HG02642 (cell line): Measurements from ENCODE around the gene MGST2.
"Not testable (repeated sequence)": the region's sequence is repeated elsewhere in the genome, so short reads cannot be mapped to it uniquely, and the experiment has no call there.

ENCODE experiments used
- ATAC-seq: cut with Tn5 transposase; IDR thresholded peaks from one replicate; pipeline ENCODE4 v1.9.1; 2021; ENCODE audit warnings: mild to moderate bottlenecking; ENCODE audit not compliant: unreplicated experiment, poor library complexity

MGST2 gene

DNA sequence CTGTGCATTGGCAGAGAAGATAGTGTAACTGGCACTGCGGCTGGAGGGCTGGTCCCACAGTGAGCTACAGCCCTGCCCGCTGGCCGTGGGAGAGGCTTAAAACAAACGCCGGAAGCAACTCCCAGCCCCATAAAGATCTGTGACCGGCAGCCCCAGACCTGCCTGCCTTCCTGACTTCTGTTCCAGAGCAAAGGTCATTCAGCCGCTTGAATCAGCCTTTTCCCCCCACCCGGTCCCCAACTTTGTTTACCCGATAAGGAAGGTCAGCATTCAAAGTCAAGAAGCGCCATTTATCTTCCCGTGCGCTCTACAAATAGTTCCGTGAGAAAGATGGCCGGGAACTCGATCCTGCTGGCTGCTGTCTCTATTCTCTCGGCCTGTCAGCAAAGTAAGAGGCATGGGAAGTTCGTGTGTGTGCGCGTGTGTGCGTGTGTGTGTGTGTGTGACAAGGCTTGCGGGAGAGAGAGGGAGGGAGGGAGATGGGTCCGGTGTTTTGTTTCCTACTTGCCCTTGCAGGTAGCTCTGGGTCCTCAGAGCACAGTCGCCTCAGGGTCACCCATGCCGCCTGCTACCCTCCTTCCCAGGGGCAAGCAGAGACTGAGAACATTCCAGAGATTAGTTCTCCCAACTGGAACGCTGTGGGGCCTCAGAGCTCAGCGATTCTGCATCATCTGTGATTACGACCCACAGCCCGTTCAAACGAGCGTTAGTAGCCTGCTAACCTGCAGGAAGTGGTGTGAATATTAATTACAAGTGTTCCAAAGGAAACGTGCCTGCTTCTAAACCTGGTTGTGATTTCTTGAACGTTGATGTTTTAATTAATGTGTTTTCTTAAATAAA, at the start of gene MGST2:
Gene MGST2 (plus strand): TSS at position 130 of the 840 bp plus-strand sequence. CDS start 201 bp downstream, at position 331.
- peak; percentile 89 for ATAC-seq

- no peak for ATAC-seq
These were observed 47.7 kb upstream of the MGST2 start for GRCh38 chr4:139617702-139618490.

DNA sequence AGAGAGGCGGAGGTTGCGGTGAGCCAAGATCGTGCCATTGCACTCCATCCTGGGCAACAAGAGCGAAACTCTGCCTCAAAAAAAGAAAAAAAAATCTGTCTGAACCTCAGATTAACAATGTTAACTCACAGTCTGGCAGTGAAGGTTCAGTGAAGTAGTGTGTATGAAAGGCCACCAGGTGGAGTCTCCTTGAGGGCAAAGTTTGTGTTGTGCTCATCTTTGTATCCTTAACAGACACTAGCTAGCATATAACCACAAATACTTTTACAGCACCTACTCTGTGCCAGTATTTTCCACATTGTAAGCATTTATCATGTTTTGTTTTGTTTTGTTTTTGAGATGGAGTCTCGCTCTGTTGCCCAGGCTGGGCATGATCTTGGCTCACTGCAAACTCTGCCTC, 46.0 kb upstream of the MGST2 start:
- peak; percentile 85 for ATAC-seq

GRCh38 chr4:139622901-139623381, 42.7 kb upstream of the MGST2 start:
- no peak for ATAC-seq

GRCh38 chr4:139624441-139625092, 41.1 kb upstream of the MGST2 start:
- no peak for ATAC-seq

DNA sequence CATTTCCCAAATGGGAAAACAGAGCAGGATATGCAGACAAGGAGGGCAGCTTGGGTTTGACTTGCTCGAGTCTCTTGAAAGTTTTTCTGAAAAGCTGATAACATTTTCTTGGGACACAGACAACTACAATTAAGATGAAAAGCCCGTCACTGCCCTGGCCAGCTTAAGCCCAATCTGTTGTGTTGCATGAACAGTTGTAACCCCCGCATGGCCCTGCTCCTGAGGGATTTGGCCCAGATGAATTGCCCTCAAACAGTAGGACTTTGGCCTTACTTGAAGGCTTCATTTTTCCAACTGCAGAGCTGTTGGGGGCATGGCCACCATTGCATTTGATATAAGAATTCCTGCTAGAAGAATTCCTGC, 40.5 kb upstream of the MGST2 start:
- ATAC-seq = no peak

- no peak for ATAC-seq
These were observed 40.1 kb upstream of the MGST2 start for GRCh38 chr4:139625482-139625881.

DNA sequence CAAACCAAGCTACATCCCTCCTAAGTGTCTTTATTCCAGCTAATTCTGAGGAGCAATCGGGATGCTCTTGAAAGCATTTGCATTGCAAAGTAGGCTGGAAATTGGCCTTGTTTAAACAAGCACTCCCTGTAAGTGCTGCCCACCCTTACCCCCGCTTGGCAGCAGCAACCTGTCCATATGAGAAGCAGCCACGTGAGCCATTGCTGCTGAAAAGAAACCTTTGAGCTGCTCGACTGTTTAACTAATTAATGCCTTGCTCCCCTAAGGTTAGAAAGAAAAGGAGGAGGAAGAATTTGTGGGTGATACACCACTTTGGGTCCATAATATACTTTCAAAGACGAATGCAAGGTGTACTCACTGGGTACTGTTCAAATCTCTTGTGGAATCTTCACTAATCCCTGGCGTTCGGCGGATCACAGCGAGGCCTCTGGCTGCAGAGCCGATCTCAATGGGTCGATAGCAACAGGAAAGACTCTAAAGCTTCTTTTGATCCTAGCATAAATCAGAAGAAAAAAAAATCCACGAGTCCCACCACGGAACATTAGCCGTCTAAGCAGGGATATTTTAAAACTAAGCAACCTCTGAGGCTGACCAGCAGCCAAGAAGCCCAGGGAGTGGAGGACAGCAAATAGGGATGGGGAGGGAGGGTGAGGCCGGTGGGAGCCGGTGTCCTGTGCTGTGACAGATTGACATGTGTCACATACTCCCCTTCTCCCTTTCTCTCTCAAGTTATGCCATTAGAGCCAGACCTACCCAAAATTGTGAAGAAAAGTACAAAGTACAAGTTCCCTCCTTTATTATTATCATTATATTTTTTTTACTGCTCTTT, 37.2 kb upstream of the MGST2 start:
- ATAC-seq = no peak

DNA sequence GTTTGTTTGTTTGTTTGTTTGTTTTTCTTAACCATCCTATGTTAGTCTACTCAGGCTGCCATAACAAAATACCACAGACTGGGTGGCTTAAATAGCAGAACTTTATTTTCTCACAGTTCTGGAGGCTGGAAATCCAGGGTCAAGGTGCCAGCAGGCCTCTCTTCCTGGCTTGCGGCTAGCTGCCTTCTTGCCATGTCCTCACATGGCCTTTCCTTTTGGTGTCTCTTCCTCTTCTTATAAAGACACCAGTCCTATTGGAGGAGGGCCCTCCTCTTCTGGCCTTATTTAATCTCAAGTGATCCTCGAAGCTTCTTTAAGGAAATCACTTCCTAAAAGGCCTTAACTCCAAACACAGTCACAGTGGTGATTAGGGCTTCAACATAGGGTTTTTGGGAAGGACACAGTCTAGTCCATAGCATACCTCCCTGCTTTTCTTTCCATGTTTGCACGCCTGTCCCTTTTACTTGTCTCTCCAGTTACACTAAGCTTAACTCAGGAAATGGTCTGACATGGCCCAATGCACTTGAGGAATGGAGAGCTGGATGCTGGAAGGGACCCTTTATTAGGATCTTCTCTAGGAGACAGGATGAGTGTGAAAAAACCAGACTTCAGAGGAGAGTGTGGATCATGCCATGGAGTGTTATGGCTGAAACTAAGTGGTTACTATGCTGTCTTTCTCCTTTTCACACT, 36.0 kb upstream of the MGST2 start:
- ATAC-seq = no peak

DNA sequence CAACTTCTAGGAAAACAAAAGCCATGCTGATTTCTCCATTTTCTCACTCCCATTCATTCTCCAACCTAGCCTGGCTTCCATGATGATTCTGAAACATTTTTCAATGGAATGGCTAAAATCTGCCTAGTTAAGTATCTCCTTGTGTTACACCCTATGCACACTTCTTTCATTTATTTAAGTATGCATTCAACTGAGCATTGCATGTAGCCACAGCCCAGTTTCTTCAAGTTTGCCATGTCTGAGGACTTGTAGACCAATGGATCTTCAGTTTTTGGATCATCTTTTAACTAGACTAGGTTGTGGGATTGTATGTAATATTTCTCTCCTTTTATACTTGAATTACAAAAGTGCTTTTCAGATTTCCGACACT, 35.5 kb upstream of the MGST2 start:
- no peak for ATAC-seq

DNA sequence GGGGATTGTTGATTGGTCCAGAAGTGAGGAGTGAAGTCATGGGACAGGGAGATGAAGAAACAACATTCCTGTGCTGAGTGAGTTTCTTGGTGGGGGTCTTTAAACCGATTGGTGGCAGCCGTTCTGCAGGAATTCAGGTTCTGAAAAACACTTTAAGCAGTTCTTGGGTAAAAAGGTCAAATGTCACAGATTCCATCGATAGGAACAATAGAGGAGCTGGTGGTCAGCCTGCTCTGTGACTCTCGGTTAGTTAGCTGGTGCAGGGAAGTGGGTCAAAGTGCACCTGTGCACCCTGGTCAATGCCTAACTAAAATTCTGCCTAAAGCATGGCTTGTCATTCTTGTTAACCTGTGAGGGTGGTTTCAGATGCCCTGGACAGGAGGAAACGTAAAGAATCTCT, 34.6 kb upstream of the MGST2 start:
- ATAC-seq = no peak

DNA sequence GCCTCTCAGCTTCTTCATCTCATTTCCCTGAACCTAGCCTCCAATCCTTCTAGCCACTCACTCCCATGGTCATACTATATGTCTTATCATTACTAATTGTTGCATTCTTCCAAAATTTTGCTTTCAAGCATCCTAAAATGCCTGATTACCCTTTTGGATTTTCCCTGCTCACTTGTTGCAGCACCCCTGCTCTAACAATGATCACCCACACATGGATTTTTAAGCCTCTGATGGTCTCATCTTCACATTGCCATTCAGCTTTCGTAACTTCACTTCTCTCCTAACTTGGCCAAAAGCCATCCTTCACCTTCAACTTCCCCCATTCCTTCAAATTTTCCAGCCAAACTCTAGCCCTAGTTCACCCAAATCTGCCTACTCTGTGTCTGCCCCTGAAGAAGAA, 33.8 kb upstream of the MGST2 start:
- no peak for ATAC-seq

GRCh38 chr4:139632739-139633138, 32.9 kb upstream of the MGST2 start:
- ATAC-seq = not testable (repeated sequence)

GRCh38 chr4:139633195-139633594, 32.4 kb upstream of the MGST2 start:
- ATAC-seq = no peak

DNA sequence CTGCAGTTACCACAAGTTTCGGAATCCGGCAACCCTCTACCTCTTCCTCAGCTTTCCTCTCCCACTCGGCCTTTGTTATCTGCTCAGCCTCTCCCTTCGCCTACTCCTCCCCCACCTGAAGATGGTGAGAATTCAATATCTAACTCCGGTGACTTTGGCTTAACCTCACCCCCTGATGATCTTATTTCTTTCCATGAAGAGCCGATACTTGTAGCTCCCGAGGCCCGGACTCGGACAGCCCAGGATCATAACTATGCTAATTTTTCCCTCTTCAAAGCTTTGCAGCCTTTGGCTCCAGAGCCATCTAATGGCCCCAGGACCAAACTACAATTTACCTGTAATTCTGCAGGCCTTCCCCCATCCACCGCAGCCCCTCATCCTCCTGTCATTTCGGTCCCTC, 32.0 kb upstream of the MGST2 start:
- ATAC-seq = no peak

DNA sequence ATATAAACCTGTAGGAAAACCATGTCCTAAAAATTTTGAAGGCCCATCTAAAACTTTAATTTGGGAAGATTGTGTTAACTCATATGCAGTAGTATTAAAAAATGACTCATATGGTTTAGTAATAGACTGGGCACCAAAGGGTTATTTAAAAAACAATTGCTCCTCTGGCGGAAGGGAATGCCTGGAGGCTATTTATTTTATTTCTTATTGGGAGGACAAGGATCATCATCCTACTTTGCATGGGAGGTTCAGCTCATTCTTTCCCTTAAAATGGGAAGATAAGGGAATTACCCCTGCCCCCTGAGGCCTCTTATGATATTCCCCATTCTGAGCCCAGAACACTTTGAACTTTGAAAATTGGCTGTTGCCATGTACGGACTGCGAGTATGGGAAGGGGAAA, 29.7 kb upstream of the MGST2 start:
- no peak for ATAC-seq

DNA sequence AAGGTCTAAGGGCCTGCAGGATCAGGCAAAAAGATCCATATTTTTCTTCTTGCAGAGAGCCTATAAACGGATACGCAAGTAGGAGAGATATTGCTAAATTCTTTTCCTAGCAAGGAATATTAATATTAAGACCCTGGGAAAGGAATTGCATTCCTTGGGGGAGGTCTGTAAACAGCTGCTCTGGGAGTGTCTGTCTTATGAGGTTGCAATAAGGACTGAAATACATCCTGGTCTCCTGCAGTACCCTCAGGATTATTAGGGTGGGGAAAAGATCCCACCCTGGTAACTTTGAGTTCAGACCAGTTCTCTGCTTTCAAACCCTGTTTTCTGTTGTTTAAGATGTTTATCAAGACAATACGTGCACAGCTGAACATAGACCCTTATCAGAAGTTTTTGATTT, 27.3 kb upstream of the MGST2 start:
- ATAC-seq = not testable (repeated sequence)

GRCh38 chr4:139639654-139640053, 26.0 kb upstream of the MGST2 start:
- no peak for ATAC-seq

DNA sequence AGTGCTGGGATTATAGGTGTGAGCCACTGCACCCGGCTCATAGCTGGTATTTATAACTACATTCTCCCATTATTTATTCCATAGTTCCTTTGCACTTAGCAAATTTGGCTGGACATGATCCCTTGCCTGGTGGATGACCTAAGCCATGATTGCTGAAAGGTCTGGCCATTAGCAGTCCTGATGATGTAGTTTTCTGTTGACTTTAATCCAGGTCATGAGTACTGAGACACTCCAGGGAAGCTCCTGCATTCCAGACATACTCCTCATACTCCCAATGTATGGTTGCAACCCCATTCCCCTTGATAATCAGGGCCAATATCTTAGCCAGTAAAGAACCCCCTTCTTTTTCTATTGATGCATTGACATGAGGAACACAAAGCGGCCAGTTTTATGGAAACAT, 24.4 kb upstream of the MGST2 start:
- no peak for ATAC-seq

DNA sequence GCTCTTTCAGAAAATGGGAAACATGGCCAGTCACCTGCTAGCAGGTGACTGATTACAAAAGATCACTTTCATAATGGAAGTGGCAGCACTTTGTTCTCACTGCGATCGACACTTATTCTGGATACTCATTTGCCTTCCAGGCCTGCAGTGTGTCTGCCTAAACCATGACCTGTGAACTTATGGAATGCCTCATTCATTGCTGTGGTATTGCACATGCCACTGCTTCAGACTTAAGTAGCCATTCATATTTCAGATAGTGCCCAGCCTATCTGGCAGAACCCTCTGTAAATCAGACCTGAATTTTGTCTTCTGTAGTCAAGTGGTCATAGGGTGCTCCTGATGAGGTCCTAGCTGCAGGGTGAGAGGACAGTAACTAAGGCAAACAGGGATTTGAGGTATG, 23.3 kb upstream of the MGST2 start:
- no peak for ATAC-seq
